Right lung (tissue), 5 donors: Measurements from ENCODE around the gene ROBO2. TPM values are rescaled to one million over a fixed set of nuclear protein-coding genes. Genes with fewer than 3 reads are reported as not detected.

ENCODE experiments used
- DNase-seq, 2 donors: peaks; one replicate each; pipeline ENCODE4 v3.0.0-alpha.2; 2013
- polyA plus RNA-seq, 5 donors: library from polyadenylated mRNA; unstranded; fragments of 120-200 nt; gene quantifications; one replicate each; pipeline versions ENCODE4 v1.2.1 to v1.2.3, GENCODE V29; 2013; ENCODE audit warnings: inconsistent platforms in 1 of 5, low replicate concordance in 1 of 5; ENCODE audit not compliant: insufficient read length in 5 of 5, insufficient read depth in 1 of 5

ROBO2 gene
- polyA plus RNA-seq, 5 donors: 31.9 to 66.1 (median 59.9) TPM

GRCh38 chr3:77562089-77562488 lies 522.2 kb downstream of the ROBO2 start:
- DNase-seq: no peak

- no peak for DNase-seq
Observed at GRCh38 chr3:77563012-77563411, 523.1 kb downstream of the ROBO2 start.

DNA sequence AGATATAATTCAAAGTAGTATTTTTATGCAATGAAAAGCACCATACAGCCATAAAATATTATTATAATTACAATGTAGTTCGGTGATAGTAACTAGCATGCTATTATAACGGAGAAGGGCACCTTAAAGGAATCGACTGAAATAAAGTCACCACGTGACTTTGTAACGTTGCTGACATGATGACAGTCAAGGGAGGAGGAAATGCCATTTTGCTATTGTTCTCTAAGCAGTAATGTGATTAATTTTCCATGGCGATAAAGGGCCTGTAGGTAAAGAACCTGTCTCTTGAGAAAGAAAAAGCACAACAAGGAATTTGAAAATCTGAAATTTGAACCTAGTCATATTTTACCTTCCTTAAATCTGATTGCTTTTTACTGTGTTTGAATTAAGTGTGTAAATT lies 526.2 kb downstream of the ROBO2 start:
- no peak for DNase-seq

GRCh38 chr3:77571971-77572715 lies 532.2 kb downstream of the ROBO2 start:
- DNase-seq: peak; percentile 47 to 62

DNA sequence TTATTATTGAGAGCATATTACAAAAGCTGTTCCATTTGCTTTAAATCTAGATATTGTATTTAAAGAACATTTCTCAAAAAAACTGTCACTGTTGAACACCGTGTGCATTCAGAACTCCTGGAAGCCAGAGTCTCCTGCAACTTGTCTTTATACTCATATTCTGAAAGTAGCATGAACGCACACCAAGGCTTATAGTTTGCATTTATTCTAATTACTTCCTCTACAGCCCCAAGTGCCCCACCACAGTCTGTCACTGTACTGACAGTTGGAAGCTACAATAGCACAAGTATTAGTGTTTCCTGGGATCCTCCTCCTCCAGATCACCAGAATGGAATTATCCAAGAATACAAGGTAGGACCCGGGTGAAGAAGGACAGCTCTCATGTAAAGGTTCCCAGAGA lies 537.4 kb downstream of the ROBO2 start:
- no peak for DNase-seq

DNA sequence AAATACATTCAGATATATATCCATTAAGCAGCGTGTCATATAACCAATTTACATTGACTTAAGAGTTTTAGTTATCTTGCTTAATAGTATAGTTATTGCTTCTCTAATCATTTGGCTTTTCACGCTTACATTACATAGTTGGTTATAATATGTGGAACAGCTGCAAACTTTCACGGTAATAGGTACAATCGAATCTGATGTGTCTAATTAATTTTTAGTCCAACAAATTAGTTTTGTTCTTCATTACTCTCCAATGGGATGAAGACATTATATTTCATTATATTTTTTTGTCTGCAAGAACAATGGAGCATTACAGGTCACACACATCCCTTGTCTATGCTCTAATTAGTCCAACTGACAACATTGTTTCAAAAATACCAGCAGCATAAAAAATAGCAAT lies 546.3 kb downstream of the ROBO2 start:
- no peak for DNase-seq

DNA sequence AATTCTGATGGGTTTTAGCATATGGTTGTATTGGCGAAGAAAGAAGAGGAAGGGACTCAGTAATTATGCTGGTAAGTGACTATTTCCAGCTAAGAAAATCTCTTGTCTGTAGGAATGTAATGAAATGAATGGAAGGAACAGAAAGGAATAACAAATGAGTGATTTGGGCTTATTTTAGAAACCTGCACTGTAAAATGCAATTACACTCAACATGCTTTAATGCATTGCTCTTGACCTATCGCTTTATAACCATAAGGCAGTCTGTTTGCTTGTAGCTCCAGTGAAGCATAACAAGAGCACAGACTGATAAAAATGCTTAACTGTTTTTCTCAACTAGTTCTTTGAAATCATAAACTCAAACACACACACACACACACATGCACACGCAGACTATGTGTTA lies 549.0 kb downstream of the ROBO2 start:
- DNase-seq: no peak

DNA sequence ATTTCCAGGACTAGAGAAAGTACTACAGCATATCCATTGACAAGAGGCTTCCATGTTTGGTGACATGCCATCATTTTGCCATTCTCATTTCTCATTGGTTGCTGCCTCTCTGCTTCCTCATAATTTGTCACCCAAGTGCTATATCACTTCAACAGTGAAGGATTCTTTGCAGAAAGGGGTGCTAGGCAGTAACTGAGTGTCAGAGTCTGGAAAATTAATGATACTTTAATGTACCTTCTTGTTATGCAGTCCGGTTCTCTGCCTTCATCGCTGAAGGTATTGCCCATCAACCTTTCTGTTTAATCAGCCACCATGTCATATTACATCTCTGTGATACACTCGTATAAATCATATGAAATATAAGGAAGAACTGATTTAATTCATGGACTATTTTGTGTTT lies 550.3 kb downstream of the ROBO2 start:
- no peak for DNase-seq

- DNase-seq: no peak
Observed at GRCh38 chr3:77595371-77595870, 555.5 kb downstream of the ROBO2 start.

DNA sequence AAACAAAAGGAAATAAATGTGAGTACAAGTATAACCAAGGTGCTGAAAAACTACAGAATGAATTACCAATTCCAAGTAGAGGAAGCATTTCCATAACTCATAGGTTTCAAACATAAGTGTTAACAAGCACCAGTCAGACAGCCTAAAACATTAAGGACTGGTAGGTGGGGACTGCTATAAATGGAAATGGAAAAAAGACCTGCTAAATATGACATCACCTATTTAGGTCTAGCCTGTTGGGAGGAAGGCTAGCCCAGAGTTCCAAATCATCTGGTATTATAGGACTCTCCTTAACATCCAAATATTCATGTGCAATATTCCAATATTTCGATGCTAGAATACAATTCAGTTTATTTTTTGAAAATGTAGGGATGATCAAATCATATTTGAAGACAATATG lies 560.0 kb downstream of the ROBO2 start:
- no peak for DNase-seq

DNA sequence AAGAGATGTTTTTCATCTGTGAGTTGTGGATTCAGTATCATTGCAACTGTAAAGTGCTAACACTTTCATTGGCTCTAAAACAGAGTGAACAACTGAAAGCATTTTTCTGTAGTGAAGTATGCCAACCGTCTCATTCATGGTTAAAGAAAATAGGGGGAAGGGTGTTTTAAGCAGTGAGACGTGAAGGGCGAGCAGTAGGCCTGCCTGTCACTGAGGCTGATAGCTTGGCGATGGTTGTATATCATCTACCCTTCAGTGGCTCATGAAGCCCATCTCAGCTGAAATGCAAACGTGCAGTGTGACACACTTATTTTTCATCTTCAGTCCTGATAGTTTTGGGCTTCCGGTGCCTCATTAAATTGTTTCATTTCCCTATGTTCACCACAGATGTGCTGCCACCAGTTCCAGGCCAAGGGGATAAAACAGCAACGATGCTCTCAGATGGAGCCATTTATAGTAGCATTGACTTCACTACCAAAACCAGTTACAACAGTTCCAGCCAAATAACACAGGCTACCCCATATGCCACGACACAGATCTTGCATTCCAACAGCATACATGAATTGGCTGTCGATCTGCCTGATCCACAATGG lies 562.0 kb downstream of the ROBO2 start:
- DNase-seq: no peak

GRCh38 chr3:77602722-77603121 lies 562.8 kb downstream of the ROBO2 start:
- no peak for DNase-seq

DNA sequence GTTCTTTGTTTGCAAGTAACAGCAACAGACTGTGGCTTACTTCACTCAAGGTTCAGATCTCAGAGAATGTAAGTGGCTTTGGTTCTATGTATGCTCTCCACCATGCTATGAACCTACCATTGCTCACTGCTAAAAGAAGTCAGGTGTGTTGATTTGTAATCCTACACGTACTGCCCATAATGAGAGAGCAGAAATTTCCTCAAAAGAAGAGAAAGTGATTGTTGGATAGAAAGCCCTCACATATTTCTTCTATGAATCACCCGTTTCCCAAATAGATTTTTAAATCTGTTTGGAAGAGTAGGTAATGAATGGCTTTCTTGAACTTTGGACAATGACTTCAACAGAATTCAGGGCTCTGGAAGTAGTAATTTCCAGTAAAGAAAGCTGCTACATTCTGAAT lies 565.4 kb downstream of the ROBO2 start:
- no peak for DNase-seq

- DNase-seq: no peak
Observed at GRCh38 chr3:77605865-77606264, 566.0 kb downstream of the ROBO2 start.

- no peak for DNase-seq
Observed at GRCh38 chr3:77606372-77606771, 566.5 kb downstream of the ROBO2 start.

DNA sequence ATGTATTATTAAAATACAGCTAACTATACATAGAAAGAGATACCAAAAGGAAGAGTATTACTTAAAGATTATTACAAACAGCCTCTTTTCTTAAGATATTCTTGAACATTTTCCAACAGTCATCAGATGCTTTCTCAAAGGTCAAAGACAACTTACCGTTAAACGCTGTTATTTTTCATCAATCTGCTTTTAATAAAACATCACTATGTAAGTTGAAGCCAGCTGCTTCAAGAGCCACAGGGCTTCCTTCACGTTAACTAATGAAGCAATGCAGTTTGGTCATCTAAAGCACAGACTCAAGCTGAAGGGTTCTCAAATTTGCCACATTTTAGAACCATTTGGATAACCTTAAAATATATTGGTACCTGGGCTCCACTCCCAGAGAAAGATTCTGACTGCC lies 578.8 kb downstream of the ROBO2 start:
- DNase-seq: no peak

DNA sequence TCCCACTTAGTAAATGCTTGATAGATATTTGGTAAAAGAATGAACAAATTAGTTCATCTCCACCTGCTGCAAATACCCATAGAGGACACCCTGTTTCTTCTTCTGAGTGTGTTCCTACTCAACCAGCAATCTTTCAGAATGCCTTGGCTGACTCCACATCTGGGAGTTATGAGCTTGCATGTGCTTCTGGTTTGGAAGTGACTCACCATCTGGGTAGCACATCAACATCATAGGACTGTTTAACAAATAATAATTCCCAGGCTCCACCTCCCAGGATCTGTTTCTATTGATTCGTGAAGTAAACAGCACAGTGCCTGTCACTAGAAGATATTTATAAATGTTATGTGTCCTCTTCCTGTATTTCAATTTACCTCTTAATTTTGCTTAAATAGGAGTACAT lies 580.1 kb downstream of the ROBO2 start:
- DNase-seq: no peak

DNA sequence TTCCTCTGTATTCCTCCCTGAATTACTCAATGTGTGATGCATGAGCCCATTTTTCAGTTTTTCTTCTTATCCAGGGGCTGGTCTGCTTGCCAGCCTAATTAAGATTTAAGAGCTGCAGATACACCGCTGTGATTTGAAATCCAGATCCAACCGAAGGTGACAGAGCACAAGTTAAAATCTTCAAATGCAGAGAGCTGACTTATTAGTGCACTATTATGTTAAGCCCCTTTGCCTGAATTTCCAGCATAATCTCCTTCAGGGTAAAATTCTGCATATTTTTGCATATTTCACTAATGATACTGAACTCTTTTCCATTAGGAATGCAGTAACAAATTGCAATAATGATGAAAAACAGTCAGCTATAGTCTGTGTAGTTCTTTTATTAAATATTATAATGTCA lies 583.6 kb downstream of the ROBO2 start:
- no peak for DNase-seq

GRCh38 chr3:77626157-77626556 lies 586.3 kb downstream of the ROBO2 start:
- DNase-seq: no peak

GRCh38 chr3:77648214-77648613 lies 608.3 kb downstream of the ROBO2 start:
- no peak for DNase-seq

GRCh38 chr3:77648664-77649063 lies 608.8 kb downstream of the ROBO2 start:
- DNase-seq: no peak

DNA sequence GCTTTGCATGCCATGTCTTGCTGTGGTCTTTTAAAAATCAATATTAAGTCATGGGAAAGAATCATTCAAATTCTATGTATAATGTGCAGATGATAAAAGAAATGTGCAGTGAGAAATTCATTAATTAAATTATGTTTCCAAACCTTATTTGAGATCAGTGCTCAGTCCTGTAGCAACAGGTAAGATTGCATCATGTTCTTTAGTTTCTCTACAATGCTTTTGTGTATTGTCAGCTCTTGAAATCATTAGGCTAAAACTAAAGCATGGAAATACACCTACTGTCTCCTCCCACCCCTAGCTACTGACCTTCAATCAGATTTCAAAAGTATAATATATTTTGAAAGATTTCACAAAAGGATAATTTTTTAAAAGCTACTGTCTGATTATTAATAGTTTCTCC lies 612.7 kb downstream of the ROBO2 start:
- DNase-seq: no peak

GRCh38 chr3:77655396-77655795 lies 615.5 kb downstream of the ROBO2 start:
- DNase-seq: no peak

DNA sequence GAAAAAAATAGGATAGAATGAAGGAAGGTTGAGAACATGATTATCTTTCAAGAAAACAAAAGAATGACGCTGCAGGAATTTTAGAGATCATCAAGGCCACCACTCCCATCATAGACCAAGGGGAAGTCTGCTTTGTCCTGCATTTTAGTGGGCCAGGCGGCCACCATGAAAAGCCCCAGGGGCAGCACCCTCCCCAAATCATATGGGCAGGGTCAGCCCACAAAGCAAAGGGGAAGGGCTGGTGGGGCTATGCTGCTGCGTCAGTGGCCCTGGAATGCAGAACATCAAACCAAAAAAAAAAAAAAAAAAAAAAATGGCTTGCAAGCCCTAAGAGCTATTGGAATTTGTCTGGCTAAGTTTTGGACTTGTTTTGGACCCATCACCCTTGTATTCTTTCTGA lies 620.8 kb downstream of the ROBO2 start:
- DNase-seq: no peak
